Measurements from ENCODE around the gene CIROP.

The CIROP gene

GRCh38 chr14:23104591-23105347 is at the start of gene CIROP:
Gene CIROP, minus strand, starts transcription at chr14:23104989. Its CDS starts 69 bp downstream, at chr14:23104920.
- no peak for DNase-seq

DNA sequence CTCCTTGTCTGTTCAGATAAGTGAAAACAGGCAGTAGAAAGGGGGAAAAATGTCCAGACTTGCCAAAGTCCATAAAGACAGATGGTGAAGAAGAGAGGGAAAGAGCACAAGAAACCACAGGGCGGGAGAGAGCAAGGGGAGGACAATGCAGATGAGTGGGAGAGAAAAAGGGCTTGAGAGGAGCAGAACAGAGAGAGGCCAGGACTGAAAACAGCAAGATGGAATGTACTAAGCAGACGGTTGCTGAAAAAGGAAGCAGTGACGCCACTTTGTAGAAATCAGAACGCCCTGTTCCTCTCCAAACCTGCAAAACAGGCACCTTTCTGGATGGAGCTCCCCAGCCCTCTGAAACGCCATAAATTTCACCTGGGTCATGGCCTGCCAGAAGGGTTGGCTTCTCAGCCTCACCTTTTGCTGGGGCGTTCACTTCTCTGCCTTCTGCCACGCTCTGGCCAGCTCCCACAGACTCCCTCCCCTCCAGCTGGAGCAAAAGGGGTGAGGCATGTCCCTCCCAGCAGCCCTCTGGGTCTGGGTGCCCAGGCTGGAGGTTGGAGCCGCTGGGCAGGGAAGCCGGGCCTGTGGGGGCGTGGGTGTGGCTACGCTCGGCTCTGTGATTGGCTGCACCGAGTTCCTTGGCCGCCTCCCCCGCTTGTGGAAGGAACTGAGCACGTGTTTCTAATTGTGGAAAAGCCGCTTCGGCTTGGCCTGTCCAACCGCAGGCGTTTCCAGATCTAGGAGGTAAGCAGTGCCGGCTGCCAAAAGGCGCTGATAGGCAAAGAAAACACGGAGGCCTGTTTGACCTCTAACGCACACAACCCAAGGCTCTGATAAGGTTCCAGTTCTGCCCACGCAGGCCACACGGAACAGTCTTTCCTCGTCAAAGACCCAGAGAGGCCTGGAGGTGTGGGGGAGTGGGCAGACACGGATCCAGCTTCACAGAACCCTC is 49.3 kb upstream of the CIROP start:
- DNase-seq, result no peak

- DNase-seq, result no peak
These were observed 46.6 kb upstream of the CIROP start for GRCh38 chr14:23151342-23151741.

DNA sequence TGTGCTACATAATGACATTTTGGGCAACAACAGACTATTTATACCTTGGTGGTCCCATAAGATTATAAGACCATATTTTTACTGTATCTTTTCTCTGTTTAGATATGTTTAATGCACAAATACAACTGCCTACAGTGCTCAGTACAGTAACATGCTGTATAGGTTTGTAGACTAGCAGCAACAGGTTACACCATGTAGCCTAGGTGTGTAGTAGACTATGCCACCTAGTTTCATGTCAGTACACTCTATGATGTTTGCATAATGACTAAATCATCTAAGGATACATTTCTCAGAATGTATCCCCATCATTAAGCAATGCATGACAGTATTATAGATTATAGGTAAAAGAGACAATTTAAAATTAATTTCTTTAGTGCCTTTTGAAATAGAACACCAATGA is 45.0 kb upstream of the CIROP start:
- DNase-seq, result no peak

- DNase-seq, result no peak
These were observed 43.9 kb upstream of the CIROP start for GRCh38 chr14:23148591-23149249.

GRCh38 chr14:23147676-23148075 is 42.9 kb upstream of the CIROP start:
- DNase-seq, result no peak

DNA sequence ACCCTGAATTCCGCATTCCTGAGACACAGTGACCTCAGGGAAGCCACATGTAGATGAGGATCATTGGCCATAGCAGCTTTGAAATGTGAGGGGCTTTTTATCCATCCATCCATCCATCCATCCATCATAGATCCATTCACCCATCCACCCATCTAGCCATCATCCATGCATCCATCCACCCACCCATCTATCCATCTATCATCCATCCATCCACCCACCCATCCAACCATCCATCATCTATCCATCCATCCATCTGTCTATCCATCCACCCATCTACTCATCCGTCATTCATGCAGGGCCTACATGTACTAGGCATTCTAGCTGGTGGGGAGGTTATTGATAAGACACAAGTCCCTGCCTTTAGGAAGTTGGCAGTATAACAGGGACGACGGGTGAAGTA is 42.2 kb upstream of the CIROP start:
- no peak for DNase-seq

GRCh38 chr14:23146351-23146910 is 41.6 kb upstream of the CIROP start:
- DNase-seq, result no peak

- no peak for DNase-seq
These were observed 41.1 kb upstream of the CIROP start for GRCh38 chr14:23145794-23146350.

DNA sequence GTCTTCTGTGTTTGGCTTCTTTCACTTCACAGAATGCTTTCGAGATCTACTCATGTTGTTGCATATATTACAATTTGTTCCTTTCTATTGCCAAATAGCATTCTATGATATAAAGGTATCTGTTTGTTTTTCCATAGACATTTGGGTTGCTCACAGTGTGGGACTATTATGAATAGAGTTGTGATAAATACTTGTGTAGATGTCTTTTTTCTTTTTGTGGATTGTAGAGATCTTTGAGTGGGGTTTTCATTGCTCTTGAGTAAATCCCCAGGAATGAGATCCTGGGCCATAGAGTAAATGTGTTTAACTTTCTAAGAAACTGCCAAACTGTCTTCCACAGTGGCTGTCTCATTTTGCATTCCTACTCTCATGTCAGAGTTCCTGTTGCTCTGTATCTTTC is 39.1 kb upstream of the CIROP start:
- no peak for DNase-seq

DNA sequence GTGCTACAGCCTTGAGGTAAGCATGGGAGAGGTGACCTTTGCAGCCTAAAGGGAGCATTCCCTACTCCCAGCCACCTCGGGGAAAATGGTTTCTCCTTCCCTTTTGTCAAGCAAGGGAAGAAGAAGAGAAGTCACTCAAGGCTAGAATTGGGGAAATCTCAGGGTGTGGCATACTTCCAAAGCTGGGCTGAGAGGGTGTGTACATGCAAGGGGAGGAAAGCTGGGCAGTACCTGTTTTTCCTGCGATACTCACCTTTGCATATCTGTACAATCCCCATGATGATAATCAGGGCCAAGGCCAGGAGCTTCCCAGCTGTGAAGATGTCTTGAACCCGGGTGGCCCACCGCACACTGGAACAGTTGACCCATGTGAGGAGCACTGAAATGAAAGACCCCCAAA is 38.0 kb upstream of the CIROP start:
- DNase-seq, result no peak

DNA sequence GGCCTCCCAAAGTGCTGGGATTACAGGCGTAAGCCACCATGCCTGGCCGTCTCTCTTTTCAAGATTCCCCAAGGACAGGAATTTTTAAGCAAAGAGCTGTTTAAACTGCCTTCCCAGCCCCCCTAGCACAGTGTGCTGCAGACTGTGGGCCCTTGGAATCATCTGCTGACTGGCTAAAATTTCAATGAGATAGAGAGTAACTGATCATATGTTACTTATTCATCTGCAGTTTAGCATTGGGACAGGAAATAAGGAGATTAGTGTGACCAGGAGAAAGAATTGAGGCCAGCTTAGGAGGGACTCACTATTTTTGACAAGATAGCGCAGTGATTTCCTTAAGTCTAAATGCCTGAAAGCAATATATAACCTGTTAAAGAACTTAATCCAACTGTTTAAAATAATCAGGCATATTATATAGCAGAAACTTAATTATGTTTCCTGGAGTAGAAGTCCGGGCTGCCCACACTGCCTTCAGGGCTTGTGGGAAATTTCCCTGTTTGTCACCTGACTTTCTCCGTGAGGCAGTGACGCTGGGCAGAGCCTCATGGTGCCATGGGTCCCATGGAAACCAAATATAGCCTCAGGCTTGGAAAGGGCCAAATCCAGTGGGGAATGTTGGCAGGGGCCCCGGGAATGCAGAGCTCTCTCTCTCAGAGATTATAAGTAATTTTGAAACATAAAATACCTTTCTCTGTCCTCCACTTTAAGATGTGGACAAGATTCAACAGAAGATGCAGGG is 37.1 kb upstream of the CIROP start:
- DNase-seq, result no peak

DNA sequence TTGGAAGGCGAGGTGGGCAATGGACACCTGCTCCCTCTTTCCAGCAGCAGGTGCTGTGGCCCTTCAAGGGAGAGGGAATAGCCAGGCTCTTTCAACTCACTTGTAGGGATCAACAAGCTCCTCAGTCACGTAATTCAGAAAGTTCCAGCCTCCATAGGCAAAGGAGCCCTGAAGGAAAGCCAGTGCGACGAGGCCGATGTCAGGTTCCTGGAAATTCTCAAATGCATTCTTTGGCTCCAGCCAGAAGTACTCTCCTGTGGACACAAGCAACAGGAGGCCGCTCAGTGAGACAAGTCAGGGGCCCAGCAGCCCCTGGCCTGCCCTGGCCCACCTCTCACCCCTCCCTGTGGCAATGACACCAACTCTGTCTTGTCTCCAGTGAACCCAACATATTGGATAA is 35.6 kb upstream of the CIROP start:
- no peak for DNase-seq

DNA sequence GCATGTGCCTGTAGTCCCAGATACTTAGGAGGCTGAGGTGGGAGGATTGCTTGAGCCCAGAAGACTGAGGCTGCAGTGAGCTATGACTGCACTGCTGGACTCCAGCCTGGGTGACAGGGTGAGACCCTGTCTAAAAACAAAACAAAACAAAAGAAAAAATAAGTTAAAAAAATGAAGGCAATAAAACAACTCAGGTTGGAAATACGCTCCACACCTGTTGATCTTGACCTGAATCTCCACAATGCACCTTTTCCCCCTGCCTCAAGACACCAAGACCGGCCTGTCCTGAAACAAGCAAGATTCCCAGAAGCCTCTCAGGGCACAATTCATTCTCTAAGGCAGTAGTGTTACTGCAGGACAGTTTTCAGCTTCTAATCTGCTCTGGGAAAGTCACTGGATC is 35.1 kb upstream of the CIROP start:
- no peak for DNase-seq

- DNase-seq, result no peak
These were observed 33.2 kb upstream of the CIROP start for GRCh38 chr14:23137813-23138535.

DNA sequence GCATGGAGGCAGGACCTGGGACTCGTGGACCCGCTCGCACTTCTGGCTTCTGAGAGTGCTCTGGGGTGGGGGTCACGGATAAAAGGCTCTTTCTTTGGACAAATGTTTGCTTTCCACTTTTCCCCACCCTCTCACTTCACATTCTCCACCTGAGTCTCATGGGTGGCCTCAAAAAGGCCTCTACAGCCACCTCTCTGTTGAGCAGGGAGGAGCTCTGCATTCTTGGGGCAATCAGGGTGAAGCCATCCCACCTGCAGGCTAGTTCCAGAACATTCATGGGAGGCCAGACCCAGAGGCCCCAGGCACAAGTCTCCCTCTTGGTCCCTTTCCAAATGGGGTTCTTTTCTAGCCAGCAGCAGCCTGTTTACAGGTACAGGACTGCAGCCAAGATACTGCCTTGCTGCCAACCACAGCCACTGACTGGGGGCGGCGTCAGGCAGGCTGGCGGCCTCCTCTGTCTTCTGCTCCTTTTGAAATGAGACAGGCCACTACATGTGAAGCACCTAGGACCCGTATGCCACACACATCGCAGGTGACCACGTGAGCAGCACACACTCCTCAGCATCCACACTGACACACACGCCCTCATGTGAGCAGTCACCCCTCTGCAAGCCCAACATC is 32.5 kb upstream of the CIROP start:
- DNase-seq, result no peak

- DNase-seq, result no peak
These were observed 31.9 kb upstream of the CIROP start for GRCh38 chr14:23136566-23137133.

DNA sequence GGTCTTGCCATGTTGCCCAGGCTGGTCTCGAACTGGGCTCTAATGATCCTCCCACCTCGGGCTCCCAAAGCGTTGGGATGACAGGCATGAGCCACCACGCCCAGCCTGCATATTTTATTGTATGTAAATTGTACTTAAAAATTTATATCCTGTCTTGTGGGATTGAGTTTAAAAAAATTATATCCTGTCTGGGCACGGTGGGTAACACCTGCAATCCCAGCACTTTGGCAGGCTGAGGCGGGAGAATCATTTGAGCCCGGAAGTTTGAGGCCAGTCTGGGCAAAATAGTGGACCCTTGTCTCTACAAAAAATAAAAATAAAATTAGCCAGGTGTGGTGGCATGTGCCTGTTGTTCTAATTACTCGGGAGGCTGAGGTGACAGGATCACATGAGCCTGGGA is 28.2 kb upstream of the CIROP start:
- DNase-seq, result no peak

- no peak for DNase-seq
These were observed 26.7 kb upstream of the CIROP start for GRCh38 chr14:23131482-23131881.

DNA sequence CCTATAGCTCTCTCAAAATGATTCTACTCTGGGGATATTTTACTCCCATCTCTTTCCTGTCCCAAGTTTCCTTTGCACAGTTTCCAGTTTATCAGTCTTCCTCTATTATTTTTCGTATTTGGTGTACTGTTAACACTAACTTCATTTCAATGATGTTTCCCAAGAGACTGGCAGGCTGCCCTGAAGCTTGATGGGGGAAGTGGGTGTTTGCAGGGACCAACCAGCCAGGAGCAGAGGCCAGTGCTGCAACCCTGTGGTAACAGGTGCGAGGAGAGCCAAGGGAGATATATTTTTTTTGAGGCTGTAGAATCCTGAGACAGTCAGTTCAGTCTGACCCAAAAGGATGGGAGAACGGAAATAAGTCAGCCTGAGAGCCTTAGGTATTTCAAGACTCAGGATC is 26.1 kb upstream of the CIROP start:
- no peak for DNase-seq
